Measurements from ENCODE around the gene CTNNA3.

Gene CTNNA3

GRCh38 chr10:66795866-66796265, 900.1 kb downstream of the CTNNA3 start:
- TF ChIP-seq CTCF (IDR thresholded peaks at IDR 0.05) = no peak

DNA sequence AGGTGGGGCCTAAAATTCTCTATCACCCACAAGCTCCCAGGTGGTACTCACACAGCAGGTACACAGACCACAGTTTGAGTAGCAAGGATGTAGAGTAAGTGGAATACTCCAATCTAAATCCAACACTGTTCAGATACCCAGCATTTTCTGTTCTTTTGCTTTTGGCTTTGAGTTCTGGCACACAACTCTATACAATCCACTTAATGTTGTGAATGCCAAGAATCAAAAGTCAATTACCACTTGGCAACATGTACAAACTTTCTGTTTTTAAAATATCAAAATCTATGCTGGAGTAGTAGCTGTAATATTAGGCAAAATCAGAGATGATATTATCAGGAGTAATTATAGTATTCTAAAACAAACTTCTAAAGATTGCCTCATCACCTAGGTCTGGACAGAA, 903.6 kb downstream of the CTNNA3 start:
- no peak for TF ChIP-seq CTCF (IDR thresholded peaks at IDR 0.05)

- TF ChIP-seq CTCF (IDR thresholded peaks at IDR 0.05) = no peak
Measured at GRCh38 chr10:66788178-66788987, 907.6 kb downstream of the CTNNA3 start.

- TF ChIP-seq CTCF (IDR thresholded peaks at IDR 0.05) = no peak
Measured at GRCh38 chr10:66786709-66787108, 909.3 kb downstream of the CTNNA3 start.

DNA sequence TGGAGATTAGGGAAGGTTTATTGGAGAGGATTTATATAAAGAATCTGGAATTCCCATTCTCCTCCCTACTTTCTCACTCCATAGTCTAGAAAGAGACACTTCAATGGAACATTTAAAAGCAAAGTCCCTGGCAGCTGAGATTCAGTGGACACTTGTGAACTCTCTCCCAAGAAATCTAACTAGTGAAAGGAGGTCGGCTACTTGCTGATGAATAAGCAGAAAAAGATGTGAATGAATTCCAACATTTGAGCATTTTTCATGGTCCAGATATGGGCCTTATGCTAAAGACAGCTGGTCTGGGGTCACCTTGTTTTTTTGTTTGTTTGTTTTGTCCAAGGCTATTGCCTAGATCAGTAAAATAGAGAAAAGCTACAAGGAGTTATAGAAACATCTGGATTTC, 911.2 kb downstream of the CTNNA3 start:
- no peak for TF ChIP-seq CTCF (IDR thresholded peaks at IDR 0.05)

- no peak for TF ChIP-seq CTCF (IDR thresholded peaks at IDR 0.05)
Measured at GRCh38 chr10:66783316-66783715, 912.7 kb downstream of the CTNNA3 start.

DNA sequence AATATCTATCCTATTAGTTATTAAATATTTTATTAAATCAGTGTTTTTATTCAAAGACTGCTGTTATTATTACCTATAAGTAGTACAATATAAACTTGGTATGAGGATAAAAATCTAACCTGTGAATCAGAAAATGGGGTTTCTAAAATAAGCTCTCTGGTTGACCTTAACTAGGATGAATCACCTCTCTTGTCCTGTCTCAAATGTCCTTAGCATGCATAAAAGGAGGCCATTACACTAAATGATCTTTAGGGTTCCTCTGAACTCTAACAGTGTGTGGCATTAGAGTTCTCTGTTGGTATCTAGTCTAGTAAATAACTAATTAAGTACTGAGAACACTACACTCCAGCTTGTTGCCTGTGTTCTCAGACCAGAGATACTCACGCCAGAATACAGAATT, 913.2 kb downstream of the CTNNA3 start:
- no peak for TF ChIP-seq CTCF (IDR thresholded peaks at IDR 0.05)

GRCh38 chr10:66782144-66782543, 913.9 kb downstream of the CTNNA3 start:
- no peak for TF ChIP-seq CTCF (IDR thresholded peaks at IDR 0.05)

Measured in LNCAP (cell line).